IPS-18a (cell line): ENCODE data around the gene NHERF1.

ENCODE experiments used
- H3K27ac ChIP-seq: one replicate; pipeline ENCODE4 v1.5.1; 2013; ENCODE audit warnings: low read length
- H3K27me3 ChIP-seq: one replicate; pipeline ENCODE4 v1.6.1; 2013; ENCODE audit warnings: mild to moderate bottlenecking, low read length; ENCODE audit not compliant: control insufficient read depth, insufficient read depth
- H3K36me3 ChIP-seq: one replicate; pipeline ENCODE4 v1.6.1; 2013; ENCODE audit warnings: low read depth, low read length; ENCODE audit not compliant: control insufficient read depth
- H3K4me1 ChIP-seq: one replicate; pipeline ENCODE4 v1.6.1; 2013; ENCODE audit warnings: low read depth, low read length; ENCODE audit not compliant: control insufficient read depth
- H3K4me3 ChIP-seq: one replicate; pipeline ENCODE4 v1.5.1; 2013; ENCODE audit warnings: low read length
- H3K9ac ChIP-seq: one replicate; pipeline ENCODE4 v1.6.1; 2013; ENCODE audit warnings: mild to moderate bottlenecking, low read length, moderate library complexity
- H3K9me3 ChIP-seq: one replicate; pipeline ENCODE4 v1.6.1; 2013; ENCODE audit warnings: low read depth, low read length; ENCODE audit not compliant: control insufficient read depth

NHERF1 gene

DNA sequence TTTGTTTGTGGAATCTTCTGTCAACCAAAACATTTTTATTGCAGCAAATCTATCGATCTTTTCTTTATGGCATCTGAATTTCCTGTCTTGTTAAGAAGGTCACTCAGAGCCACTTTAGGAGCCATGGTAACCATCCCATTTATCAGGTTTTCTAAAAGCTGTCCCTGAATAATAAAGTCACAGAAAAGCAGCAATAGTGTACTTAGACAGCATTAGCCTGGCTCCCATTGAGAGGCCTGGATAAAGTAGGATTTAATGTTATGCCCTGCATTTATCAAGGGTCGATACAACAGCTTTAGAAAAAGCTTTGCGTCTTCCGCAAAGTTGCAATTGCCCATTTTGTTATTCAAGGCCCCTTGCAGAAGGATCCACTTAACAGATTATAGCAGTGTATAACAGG, 25.6 kb upstream of the NHERF1 start:
- Histone ChIP-seq H3K9ac (no peak overlapping the region), H3K4me1 (no peaks in the 10 kb centered on the region), H3K36me3 (no peaks in the 10 kb centered on the region), H3K9me3 (no peaks in the 10 kb centered on the region), H3K27me3 (no peaks in the 10 kb centered on the region), H3K4me3 (no peak overlapping the region), H3K27ac (no peak overlapping the region)

DNA sequence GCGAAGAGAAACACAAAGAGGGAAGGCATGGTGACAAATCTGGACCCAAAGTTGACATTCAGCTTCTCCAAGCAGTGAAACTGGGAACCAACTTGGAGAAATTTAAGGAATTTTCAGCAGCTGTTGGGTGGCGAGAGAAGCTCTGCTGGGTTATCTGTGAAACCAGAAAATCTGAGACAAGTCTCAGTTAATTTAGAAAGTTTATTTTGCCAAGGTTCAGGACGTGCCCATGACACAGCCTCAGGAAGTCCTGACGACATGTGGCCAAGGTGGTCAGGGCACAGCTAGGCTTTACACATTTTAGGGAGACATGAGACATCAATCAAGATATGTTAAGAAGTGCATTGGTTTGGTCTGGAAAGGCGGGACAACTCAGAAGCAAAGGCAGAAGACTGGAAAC, 24.5 kb upstream of the NHERF1 start:
- Histone ChIP-seq H3K9ac (no peak overlapping the region), H3K4me1 (no peaks in the 10 kb centered on the region), H3K36me3 (no peaks in the 10 kb centered on the region), H3K27ac (no peak overlapping the region), H3K4me3 (no peak overlapping the region), H3K27me3 (no peaks in the 10 kb centered on the region), H3K9me3 (no peaks in the 10 kb centered on the region)

DNA sequence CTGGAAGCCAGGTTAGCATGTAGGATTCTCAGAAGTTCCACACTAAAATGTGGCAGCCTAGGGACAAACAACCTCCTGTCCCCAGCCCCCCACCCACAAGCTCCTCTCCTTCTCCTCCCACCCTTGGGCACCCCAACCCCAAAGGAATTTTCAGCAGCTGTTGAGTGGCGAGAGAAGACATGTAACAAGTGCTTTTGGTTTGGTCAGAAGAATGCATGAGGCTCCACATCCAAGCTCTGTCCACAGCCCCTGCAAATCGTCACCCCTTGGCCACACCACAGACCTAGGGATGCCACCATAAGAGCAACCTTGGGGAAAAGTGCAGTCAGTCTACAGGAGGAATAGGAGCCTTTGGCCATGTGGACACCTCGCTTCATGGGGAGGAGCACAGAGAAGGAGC, 23.3 kb upstream of the NHERF1 start:
- H3K9me3 ChIP-seq = no peaks in the 10 kb centered on the region
- H3K4me3 ChIP-seq = no peak overlapping the region
- H3K36me3 ChIP-seq = no peaks in the 10 kb centered on the region
- H3K4me1 ChIP-seq = no peaks in the 10 kb centered on the region
- H3K27ac ChIP-seq = no peak overlapping the region
- no peak overlapping the region for H3K9ac ChIP-seq
- no peaks in the 10 kb centered on the region for H3K27me3 ChIP-seq

DNA sequence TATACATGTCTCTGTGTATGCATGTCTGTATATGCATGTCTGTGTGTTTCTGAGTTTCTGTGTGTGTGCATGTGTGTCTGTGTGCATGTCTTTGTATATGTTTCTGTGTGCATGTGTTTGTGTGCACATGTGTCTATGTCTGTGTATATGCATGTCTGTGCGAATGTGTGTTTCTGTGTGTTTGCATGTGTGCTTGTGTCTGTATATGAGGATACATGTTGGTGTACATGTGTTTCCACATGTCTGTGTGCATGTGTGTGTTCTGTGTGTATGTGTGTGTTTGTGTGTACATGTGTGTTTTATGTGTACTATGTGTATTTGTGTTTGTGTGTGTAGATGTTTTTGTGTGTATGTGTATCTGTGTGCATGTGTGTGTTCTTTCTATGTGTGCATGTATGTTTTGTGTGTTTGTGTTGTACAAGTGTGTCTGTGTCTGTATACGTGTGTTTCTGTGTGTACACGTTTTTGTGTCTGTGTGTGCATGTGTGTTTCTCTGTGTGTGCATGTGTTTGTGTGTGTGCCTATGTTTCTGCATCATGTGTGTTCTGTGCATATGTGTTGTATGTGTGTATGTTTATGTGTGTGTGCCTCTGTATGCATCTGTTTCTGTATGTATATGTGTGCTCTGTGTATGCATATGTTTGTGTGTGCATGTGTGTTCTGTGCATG, 20.3 kb upstream of the NHERF1 start:
- H3K4me1 ChIP-seq = no peaks in the 10 kb centered on the region
- H3K4me3 ChIP-seq = no peak overlapping the region
- no peaks in the 10 kb centered on the region for H3K36me3 ChIP-seq
- H3K27me3 ChIP-seq = no peaks in the 10 kb centered on the region
- no peak overlapping the region for H3K27ac ChIP-seq
- H3K9me3 ChIP-seq = no peaks in the 10 kb centered on the region
- no peak overlapping the region for H3K9ac ChIP-seq

DNA sequence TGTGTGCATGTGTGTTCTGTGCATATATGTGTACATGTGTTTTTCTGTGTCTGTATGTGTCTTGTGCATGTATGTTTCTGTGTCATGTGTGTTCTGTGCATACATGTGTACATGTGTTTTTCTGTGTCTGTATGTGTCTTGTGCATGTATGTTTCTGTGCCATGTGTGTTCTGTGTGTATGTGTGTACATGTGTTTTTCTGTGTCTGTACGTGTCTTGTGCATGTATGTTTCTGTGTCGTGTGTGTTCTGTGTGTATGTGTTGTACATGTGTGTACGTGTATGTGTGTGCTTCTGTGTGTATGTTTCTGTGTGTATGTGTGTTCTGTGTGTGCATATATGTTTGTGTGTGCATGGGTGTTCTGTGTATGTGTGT, 19.7 kb upstream of the NHERF1 start:
- H3K36me3 ChIP-seq = no peaks in the 10 kb centered on the region
- H3K27ac ChIP-seq = no peak overlapping the region
- H3K27me3 ChIP-seq = no peaks in the 10 kb centered on the region
- no peak overlapping the region for H3K9ac ChIP-seq
- H3K9me3 ChIP-seq = no peaks in the 10 kb centered on the region
- no peak overlapping the region for H3K4me3 ChIP-seq
- H3K4me1 ChIP-seq = no peaks in the 10 kb centered on the region

DNA sequence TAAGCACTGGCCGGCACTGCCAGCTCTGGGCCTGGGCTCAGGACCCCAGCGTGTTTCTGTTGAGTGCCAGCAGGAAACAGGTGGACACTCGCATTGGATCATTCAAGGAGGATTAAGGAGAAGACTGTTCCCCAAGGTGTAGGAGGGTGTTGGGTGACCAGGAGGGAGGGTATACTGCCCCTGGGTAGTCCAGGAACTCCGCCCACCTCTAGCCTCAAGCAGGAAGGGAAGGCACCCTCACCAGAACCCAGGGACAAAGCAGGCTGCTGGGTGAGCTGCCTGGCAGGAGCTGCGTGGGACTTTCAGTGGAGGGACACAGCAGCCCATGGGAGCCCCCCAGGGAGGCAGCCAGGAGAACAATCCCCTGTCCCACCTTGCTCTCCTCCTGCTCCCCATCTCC, 19.1 kb upstream of the NHERF1 start:
- Histone ChIP-seq H3K4me1 (no peaks in the 10 kb centered on the region), H3K36me3 (no peaks in the 10 kb centered on the region), H3K9ac (no peak overlapping the region), H3K4me3 (no peak overlapping the region), H3K27ac (no peak overlapping the region), H3K9me3 (no peaks in the 10 kb centered on the region), H3K27me3 (peaks cover 5% of the 10 kb centered on the region)

DNA sequence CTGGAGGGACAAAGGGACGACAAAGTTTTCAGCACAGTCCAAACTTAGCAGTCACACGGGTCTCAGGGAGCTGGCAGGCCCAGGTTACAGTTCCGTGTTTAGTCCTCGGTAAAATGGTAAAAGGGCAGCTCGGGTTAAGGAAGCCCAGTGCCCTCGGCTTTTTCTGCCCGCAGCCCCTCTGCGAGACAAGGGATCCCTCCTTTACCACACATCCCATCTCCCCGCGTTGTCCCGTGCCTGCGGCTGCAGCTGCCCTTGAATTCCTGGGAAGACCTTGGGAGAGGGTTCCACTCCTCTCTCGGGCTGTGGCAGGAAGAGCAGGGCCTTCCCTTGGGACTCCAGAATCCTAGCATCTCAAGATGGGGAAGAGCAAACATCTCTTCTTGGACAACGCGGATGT, 18.6 kb upstream of the NHERF1 start:
- Histone ChIP-seq H3K36me3 (no peaks in the 10 kb centered on the region), H3K4me3 (no peak overlapping the region), H3K27ac (no peak overlapping the region), H3K27me3 (peaks cover 7% of the 10 kb centered on the region), H3K4me1 (no peaks in the 10 kb centered on the region), H3K9ac (no peak overlapping the region), H3K9me3 (no peaks in the 10 kb centered on the region)

DNA sequence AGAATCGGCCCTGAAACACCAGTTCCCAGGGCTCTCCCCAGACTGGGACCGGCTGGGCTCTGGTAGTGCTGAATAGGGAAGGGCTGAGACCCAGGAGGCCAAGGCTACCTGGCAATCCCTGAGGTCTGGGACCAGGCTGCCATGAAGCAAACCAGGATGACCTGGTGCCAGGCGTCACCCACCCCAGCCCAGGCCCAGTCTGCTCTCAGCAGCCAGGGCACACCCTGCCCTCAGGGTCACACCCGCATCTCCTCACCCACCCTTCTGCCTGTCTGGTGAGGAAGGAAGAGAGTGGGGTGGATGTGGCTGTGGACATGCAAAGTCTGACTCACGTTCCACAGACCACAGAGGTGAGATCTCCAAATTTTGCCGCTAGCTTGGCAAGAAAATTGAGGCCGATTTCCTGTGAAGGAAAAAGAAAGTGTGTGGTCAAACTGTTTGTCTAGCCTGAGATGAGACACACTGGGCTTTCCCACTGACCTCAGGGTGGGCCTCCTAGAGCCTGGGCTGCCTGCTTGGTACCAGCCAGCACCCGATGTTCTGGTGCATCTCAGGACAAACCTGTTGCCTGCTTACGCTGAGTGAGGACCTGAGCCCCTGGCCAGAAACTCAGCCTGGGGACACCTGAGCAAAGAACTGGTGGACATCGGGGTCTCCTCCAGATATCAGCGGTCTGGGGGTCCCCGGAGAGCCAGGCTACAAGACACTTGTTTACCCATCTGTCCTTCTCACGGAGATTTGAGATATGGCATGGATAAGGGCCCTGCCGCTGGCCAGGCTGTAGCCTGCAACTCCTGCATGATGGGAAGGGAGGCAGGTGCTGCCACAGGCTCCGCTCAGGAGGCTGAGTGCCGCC, 17.7 kb upstream of the NHERF1 start:
- no peak overlapping the region for H3K4me3 ChIP-seq
- H3K36me3 ChIP-seq = no peaks in the 10 kb centered on the region
- no peak overlapping the region for H3K9ac ChIP-seq
- H3K27me3 ChIP-seq = peaks cover 14% of the 10 kb centered on the region
- no peak overlapping the region for H3K27ac ChIP-seq
- no peaks in the 10 kb centered on the region for H3K4me1 ChIP-seq
- H3K9me3 ChIP-seq = no peaks in the 10 kb centered on the region

DNA sequence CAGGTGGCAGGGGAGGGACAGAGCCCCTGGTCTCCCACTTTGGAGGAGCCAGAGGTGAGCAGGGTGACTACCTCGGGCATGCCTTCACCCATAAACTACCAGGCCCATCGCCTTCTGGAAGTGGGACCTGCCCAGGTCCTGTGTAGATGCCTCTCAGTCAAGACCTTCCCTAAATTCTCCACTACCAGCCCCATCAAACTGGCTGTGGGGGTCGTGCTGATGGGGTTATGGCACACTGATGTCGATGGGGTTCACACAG, 17.2 kb upstream of the NHERF1 start:
- H3K4me1 ChIP-seq = no peaks in the 10 kb centered on the region
- peaks cover 20% of the 10 kb centered on the region for H3K27me3 ChIP-seq

DNA sequence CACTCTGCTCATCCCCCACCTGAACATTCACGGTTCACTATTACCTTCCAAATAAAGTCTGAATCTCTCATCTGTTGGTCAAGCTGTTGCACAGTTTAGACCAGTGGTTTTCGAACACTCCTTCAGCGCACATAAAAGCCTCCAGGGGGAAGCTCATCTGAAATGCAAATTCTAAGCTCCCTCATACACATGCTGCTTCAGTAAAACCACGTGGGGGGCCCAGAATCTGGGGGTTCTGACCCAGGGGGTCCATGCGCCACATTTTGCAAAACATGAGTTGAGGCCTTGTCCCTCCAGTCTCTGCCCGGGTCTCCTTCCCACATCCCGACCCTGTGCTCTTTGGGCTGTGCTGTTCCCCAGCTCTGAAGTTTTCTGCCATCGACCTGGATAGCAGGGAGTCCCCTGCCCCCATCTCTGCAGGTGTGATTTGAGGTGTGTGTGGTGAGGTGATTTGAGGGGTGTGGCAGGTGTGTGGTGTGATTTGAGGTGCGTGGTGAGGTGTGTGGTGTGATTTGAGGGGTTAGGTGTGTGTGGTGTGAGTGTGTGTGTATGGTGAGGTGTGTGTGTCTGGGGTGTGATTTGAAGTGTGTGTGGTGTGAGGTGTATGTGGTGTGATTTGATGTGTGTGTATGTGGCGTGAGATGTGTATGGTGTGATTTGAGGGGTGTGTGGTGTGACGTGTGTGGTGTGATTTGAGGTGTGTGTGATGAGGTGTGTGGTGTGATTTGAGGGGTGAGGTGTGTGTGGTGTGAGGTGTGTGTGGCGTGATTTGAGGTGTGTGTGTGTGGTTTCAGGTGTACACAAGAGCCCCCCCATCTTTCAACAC, 16.2 kb upstream of the NHERF1 start:
- Histone ChIP-seq H3K4me1 (no peaks in the 10 kb centered on the region), H3K9ac (no peak overlapping the region), H3K27ac (no peak overlapping the region), H3K36me3 (no peaks in the 10 kb centered on the region), H3K27me3 (peaks cover 25% of the 10 kb centered on the region), H3K4me3 (no peak overlapping the region), H3K9me3 (no peaks in the 10 kb centered on the region)

More for the DNA sequence above, 17.2 kb upstream of the NHERF1 start:
- H3K36me3 ChIP-seq = no peaks in the 10 kb centered on the region
- no peak overlapping the region for H3K4me3 ChIP-seq
- no peak overlapping the region for H3K27ac ChIP-seq
- H3K9me3 ChIP-seq = no peaks in the 10 kb centered on the region
- H3K9ac ChIP-seq = no peak overlapping the region

DNA sequence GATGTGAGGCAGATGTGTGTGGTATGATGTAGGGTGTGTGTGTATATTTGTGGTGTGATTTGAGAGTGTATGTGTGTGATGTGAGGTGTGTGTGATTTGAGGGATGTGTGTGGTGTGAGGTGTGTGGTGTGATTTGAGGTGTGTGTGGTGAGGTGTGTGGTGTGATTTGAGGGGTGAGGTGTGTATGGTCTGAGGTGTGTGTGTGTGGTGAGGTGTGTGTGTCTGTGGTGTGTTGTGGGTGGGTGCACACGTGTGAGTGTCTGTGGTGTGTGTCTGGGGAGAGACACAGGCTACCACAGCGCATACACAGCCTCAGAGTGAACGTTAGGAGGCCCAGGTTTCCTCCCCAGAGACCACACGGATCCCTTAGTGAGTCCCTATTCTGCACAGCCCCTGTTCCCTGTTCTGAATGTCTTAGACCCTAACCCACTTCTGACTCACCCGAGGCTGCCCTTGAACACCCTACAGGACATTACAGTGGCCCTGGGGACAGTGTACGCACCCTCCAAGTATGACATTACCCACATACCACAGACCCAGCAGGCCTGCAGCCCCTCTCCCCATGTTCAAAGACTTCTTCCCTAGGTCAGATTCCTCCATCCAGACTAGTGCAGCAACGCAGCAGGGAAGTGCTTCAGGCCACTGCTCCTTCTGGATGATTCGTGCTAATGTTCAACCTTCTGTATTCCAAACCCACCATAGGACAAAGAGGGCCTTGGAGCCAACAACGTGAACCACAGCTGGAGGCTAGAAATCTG, 14.9 kb upstream of the NHERF1 start:
- Histone ChIP-seq H3K9ac (no peak overlapping the region), H3K4me1 (peaks cover 8% of the 10 kb centered on the region), H3K9me3 (no peaks in the 10 kb centered on the region), H3K4me3 (no peak overlapping the region), H3K27ac (no peak overlapping the region), H3K27me3 (peaks cover 38% of the 10 kb centered on the region), H3K36me3 (no peaks in the 10 kb centered on the region)
